PFSK-1 (cell line): ENCODE results near the gene SVIL.

Experiments
- POLR2AphosphoS5 ChIP-seq: IDR thresholded peaks from 2 replicates; pipeline ENCODE4 v1.6.1; 2012; ENCODE audit warnings: low read depth, mild to moderate bottlenecking, control low read depth, low read length, moderate library complexity
- REST ChIP-seq, 2 experiments: IDR thresholded peaks; 2 replicates each; pipeline versions ENCODE4 v1.6.1 to v1.8.0; 2011 to 2012; ENCODE audit warnings: low read depth in 2 of 2, low read length in 2 of 2, control low read depth in 1 of 2, inconsistent platforms in 1 of 2, mild to moderate bottlenecking in 1 of 2, moderate library complexity in 1 of 2; ENCODE audit not compliant: insufficient read depth in 1 of 2
- SIN3A ChIP-seq: IDR thresholded peaks from 2 replicates; pipeline ENCODE4 v1.6.1; 2012; ENCODE audit warnings: mild to moderate bottlenecking, low read length, moderate library complexity, borderline replicate concordance; ENCODE audit not compliant: insufficient read depth
- TAF1 ChIP-seq: IDR thresholded peaks from 2 replicates; pipeline ENCODE4 v1.6.1; 2012; ENCODE audit warnings: low read length, control low read depth, borderline replicate concordance; ENCODE audit not compliant: insufficient read depth

- no peak for TF ChIP-seq POLR2AphosphoS5
- no peak for TF ChIP-seq TAF1
- no peak for TF ChIP-seq REST (IDR thresholded peaks at IDR 0.05; ENCODE audit: insufficient read depth in 1 of 2, low read depth in 2 of 2, low read length in 2 of 2)
- no peak for TF ChIP-seq SIN3A
Measured at GRCh38 chr10:29608476-29609301, 26.1 kb downstream of the SVIL start.
